ENCODE measurements around the gene SDK1.

DNA sequence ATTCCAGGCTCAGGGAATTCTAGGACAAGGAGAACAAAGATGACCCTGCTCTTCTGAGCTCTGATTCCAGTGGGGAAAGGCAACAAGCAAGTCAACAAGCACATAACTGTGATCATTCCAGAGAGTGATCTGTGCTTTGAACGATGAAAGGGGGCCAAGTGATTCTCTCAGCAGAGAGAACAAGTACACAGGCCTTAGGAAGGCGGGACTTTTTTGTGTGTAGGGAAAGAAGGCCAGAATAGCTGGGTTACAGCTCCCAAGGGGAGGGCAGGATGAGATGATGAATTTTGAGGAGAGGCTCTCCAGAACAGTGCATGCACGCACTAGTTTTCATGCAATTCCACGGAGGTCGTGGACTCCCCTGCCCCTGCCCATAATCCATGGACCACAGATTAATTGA, 565.2 kb downstream of the SDK1 start:
- no peak for TF ChIP-seq ZNF501 (tag by site-specific recombination; IDR thresholded peaks at IDR 0.05)
- no peak for TF ChIP-seq ZFHX2 (tag by site-specific recombination; conservative IDR thresholded peaks at IDR 0.05)
- TF ChIP-seq, protein P1, sequence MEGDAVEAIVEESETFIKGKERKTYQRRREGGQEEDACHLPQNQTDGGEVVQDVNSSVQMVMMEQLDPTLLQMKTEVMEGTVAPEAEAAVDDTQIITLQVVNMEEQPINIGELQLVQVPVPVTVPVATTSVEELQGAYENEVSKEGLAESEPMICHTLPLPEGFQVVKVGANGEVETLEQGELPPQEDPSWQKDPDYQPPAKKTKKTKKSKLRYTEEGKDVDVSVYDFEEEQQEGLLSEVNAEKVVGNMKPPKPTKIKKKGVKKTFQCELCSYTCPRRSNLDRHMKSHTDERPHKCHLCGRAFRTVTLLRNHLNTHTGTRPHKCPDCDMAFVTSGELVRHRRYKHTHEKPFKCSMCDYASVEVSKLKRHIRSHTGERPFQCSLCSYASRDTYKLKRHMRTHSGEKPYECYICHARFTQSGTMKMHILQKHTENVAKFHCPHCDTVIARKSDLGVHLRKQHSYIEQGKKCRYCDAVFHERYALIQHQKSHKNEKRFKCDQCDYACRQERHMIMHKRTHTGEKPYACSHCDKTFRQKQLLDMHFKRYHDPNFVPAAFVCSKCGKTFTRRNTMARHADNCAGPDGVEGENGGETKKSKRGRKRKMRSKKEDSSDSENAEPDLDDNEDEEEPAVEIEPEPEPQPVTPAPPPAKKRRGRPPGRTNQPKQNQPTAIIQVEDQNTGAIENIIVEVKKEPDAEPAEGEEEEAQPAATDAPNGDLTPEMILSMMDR (tag by site-specific recombination; IDR thresholded peaks at IDR 0.05) = no peak
- TF ChIP-seq, protein P2, sequence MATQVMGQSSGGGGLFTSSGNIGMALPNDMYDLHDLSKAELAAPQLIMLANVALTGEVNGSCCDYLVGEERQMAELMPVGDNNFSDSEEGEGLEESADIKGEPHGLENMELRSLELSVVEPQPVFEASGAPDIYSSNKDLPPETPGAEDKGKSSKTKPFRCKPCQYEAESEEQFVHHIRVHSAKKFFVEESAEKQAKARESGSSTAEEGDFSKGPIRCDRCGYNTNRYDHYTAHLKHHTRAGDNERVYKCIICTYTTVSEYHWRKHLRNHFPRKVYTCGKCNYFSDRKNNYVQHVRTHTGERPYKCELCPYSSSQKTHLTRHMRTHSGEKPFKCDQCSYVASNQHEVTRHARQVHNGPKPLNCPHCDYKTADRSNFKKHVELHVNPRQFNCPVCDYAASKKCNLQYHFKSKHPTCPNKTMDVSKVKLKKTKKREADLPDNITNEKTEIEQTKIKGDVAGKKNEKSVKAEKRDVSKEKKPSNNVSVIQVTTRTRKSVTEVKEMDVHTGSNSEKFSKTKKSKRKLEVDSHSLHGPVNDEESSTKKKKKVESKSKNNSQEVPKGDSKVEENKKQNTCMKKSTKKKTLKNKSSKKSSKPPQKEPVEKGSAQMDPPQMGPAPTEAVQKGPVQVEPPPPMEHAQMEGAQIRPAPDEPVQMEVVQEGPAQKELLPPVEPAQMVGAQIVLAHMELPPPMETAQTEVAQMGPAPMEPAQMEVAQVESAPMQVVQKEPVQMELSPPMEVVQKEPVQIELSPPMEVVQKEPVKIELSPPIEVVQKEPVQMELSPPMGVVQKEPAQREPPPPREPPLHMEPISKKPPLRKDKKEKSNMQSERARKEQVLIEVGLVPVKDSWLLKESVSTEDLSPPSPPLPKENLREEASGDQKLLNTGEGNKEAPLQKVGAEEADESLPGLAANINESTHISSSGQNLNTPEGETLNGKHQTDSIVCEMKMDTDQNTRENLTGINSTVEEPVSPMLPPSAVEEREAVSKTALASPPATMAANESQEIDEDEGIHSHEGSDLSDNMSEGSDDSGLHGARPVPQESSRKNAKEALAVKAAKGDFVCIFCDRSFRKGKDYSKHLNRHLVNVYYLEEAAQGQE (tag by site-specific recombination; IDR thresholded peaks at IDR 0.05) = no peak
- no peak for TF ChIP-seq ZNF768 (tag by site-specific recombination; IDR thresholded peaks at IDR 0.05)
- TF ChIP-seq SALL2 (tag by site-specific recombination; IDR thresholded peaks at IDR 0.05; ENCODE audit: borderline replicate concordance) = no peak
- TF ChIP-seq, protein P3, sequence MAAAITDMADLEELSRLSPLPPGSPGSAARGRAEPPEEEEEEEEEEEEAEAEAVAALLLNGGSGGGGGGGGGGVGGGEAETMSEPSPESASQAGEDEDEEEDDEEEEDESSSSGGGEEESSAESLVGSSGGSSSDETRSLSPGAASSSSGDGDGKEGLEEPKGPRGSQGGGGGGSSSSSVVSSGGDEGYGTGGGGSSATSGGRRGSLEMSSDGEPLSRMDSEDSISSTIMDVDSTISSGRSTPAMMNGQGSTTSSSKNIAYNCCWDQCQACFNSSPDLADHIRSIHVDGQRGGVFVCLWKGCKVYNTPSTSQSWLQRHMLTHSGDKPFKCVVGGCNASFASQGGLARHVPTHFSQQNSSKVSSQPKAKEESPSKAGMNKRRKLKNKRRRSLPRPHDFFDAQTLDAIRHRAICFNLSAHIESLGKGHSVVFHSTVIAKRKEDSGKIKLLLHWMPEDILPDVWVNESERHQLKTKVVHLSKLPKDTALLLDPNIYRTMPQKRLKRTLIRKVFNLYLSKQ (tag by site-specific recombination; IDR thresholded peaks at IDR 0.05; ENCODE audit: borderline replicate concordance) = no peak
- TF ChIP-seq GLI4 (tag by site-specific recombination; IDR thresholded peaks at IDR 0.05) = no peak
- TF ChIP-seq, protein P4, sequence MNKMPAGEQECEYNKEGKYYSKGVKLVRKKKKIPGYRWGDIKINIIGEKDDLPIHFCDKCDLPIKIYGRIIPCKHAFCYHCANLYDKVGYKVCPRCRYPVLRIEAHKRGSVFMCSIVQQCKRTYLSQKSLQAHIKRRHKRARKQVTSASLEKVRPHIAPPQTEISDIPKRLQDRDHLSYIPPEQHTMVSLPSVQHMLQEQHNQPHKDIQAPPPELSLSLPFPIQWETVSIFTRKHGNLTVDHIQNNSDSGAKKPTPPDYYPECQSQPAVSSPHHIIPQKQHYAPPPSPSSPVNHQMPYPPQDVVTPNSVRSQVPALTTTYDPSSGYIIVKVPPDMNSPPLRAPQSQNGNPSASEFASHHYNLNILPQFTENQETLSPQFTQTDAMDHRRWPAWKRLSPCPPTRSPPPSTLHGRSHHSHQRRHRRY (tag by site-specific recombination; IDR thresholded peaks at IDR 0.05) = no peak
- TF ChIP-seq ZBTB7A (tag by site-specific recombination; IDR thresholded peaks at IDR 0.05; ENCODE audit: low read depth) = no peak
- no peak for TF ChIP-seq SP2 (tag by site-specific recombination; IDR thresholded peaks at IDR 0.05)
- TF ChIP-seq ZNF473 (tag by site-specific recombination; IDR thresholded peaks at IDR 0.05) = no peak
- TF ChIP-seq EGR2 (tag by site-specific recombination; IDR thresholded peaks at IDR 0.05; ENCODE audit: low read depth) = no peak

Data from HEK293 (cell line).